CMK (cell line): ENCODE results near the gene TBC1D4.

Source experiments
- DNase-seq: peaks from one replicate; pipeline ENCODE4 v3.0.0-alpha.2; 2010; ENCODE audit warnings: low read depth

Gene TBC1D4

GRCh38 chr13:75485286-75486062 lies 3.5 kb upstream of the TBC1D4 start:
- no peak for DNase-seq

- DNase-seq, result no peak
These were observed 781 bp upstream of the TBC1D4 start for GRCh38 chr13:75482820-75483079.

GRCh38 chr13:75481176-75482069 lies 546 bp downstream of the TBC1D4 start:
- no peak for DNase-seq

GRCh38 chr13:75480671-75481175 lies 1.2 kb downstream of the TBC1D4 start:
- peak; percentile 61 for DNase-seq

GRCh38 chr13:75479102-75479740 lies 2.7 kb downstream of the TBC1D4 start:
- no peak for DNase-seq

- no peak for DNase-seq
These were observed 3.3 kb downstream of the TBC1D4 start for GRCh38 chr13:75478659-75479058.

- no peak for DNase-seq
These were observed 7.0 kb downstream of the TBC1D4 start for GRCh38 chr13:75474956-75475355.

- DNase-seq, result no peak
These were observed 8.5 kb downstream of the TBC1D4 start for GRCh38 chr13:75473468-75473867.

- no peak for DNase-seq
These were observed 11.3 kb downstream of the TBC1D4 start for GRCh38 chr13:75470676-75471075.

- DNase-seq, result no peak
These were observed 12.9 kb downstream of the TBC1D4 start for GRCh38 chr13:75469047-75469446.

- no peak for DNase-seq
These were observed 13.4 kb downstream of the TBC1D4 start for GRCh38 chr13:75468602-75469001.

- DNase-seq, result no peak
These were observed 13.9 kb downstream of the TBC1D4 start for GRCh38 chr13:75468098-75468497.

GRCh38 chr13:75467040-75467728 lies 14.8 kb downstream of the TBC1D4 start:
- DNase-seq, result no peak

- no peak for DNase-seq
These were observed 16.7 kb downstream of the TBC1D4 start for GRCh38 chr13:75465236-75465635.

- no peak for DNase-seq
These were observed 20.7 kb downstream of the TBC1D4 start for GRCh38 chr13:75461314-75461713.

- DNase-seq, result no peak
These were observed 21.3 kb downstream of the TBC1D4 start for GRCh38 chr13:75460644-75461043.

GRCh38 chr13:75458696-75459422 lies 23.1 kb downstream of the TBC1D4 start:
- DNase-seq, result no peak

GRCh38 chr13:75455962-75456361 lies 26.0 kb downstream of the TBC1D4 start:
- no peak for DNase-seq

- DNase-seq, result no peak
These were observed 27.5 kb downstream of the TBC1D4 start for GRCh38 chr13:75454497-75454896.

- DNase-seq, result no peak
These were observed 29.4 kb downstream of the TBC1D4 start for GRCh38 chr13:75452564-75452963.

- DNase-seq, result no peak
These were observed 34.5 kb downstream of the TBC1D4 start for GRCh38 chr13:75447493-75447892.
